GM12874 (cell line): Measurements from ENCODE around the gene RPL28.

Source experiments
- TF ChIP-seq, protein P1 (sequence below): IDR thresholded peaks from 2 replicates; pipeline ENCODE4 v1.5.1; 2011; ENCODE audit warnings: low read depth, mild to moderate bottlenecking, control low read depth, low read length, moderate library complexity; ENCODE audit not compliant: insufficient read depth

The RPL28 gene

DNA sequence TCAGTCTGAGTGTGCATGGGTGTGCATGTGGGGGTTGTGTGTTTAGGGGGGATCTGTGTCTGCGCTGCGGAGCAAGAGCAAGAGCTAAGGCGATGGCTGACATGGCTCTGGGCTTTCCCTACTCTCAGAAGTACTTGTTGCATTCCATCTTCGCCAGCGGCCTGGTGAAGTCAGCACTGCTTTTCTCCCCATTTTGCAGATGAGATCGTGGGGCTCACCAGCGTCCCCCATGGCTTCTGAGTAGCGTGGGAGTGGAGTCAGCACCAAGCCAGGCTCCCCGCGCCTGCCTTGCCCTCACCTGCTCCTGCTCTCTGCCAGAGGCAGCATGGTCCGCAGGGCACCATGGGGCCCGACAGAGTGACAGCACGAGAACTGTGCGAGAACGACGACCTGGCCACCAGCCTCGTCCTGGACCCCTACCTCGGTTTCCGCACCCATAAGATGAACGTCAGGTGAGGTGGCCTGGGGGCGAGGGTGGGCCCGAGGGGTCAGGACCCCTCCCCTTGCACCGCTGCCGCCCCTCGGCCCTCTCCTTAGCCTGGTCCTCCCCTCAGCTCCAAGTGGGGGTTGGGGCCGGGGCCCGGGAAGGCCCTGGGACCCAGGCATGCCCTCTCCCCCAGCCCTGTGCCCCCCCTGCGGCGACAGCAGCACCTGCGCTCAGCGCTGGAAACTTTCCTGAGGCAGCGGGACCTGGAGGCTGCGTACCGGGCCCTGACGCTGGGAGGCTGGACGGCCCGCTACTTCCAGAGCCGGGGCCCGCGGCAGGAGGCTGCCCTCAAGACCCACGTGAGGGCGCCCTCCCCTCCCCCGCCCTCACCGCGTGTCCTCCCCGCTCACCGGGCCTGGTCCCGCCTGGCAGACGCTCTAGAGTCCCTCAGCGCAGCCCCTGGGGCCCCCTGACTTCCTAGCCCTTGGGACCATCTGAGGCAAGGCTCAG lies 43.9 kb upstream of the RPL28 start:
- TF ChIP-seq, protein P1, sequence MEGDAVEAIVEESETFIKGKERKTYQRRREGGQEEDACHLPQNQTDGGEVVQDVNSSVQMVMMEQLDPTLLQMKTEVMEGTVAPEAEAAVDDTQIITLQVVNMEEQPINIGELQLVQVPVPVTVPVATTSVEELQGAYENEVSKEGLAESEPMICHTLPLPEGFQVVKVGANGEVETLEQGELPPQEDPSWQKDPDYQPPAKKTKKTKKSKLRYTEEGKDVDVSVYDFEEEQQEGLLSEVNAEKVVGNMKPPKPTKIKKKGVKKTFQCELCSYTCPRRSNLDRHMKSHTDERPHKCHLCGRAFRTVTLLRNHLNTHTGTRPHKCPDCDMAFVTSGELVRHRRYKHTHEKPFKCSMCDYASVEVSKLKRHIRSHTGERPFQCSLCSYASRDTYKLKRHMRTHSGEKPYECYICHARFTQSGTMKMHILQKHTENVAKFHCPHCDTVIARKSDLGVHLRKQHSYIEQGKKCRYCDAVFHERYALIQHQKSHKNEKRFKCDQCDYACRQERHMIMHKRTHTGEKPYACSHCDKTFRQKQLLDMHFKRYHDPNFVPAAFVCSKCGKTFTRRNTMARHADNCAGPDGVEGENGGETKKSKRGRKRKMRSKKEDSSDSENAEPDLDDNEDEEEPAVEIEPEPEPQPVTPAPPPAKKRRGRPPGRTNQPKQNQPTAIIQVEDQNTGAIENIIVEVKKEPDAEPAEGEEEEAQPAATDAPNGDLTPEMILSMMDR: no peak

DNA sequence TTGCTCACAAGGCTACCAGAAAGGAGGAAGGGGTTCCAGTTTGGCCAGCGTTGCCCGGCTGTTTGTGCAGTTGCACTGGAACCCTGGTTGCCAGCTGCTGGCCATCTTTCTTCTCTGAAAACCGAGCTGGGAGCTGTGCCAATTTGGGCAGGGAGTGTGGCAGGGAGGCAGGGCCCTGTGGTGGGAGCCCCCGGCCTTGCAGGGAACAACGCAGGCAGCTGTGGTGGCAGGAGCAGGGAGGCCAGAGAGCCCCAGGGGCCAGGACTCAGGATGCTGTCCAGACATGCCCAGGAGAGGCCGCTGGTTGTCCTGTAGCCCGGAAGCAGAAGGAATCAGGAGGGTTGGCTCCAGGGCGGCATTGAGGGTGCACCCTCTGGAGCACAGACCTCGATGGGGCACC lies 41.3 kb upstream of the RPL28 start:
- TF ChIP-seq, protein P1: no peak

DNA sequence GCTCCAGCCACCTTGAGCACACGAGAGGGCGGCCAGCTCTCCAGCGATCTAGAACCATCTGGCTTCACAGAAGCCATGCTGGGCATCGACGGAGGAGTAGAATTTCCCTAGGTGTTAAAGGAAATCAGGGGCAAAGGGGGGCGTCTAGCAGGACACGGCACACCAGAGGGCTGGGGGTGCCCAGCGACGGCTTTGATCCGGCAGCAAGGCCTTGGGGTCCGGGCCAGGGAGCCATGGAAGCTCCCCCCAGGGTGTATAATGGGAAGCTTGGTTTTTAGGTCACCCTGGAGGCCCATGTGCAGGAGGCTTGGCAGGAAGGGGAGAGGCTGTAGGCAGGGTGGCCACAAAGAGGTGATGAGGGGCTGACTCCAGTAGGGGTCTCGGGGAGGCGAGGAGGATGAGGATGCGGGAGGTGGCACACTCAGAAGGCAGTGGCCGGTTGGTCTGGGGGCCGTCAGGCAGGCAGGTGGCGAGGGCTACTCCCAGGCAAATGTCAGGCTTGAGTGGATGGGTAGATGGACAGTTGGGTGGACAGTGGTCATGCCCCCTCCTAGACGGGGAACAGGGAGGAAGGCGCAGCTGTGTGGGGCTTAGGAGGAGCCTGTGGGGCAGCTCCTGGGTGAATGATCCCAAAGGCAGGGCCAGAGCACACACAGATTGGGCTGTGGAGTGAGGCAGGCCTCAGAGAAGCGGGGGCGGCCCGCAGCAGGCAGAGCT lies 40.5 kb upstream of the RPL28 start:
- TF ChIP-seq, protein P1: no peak

DNA sequence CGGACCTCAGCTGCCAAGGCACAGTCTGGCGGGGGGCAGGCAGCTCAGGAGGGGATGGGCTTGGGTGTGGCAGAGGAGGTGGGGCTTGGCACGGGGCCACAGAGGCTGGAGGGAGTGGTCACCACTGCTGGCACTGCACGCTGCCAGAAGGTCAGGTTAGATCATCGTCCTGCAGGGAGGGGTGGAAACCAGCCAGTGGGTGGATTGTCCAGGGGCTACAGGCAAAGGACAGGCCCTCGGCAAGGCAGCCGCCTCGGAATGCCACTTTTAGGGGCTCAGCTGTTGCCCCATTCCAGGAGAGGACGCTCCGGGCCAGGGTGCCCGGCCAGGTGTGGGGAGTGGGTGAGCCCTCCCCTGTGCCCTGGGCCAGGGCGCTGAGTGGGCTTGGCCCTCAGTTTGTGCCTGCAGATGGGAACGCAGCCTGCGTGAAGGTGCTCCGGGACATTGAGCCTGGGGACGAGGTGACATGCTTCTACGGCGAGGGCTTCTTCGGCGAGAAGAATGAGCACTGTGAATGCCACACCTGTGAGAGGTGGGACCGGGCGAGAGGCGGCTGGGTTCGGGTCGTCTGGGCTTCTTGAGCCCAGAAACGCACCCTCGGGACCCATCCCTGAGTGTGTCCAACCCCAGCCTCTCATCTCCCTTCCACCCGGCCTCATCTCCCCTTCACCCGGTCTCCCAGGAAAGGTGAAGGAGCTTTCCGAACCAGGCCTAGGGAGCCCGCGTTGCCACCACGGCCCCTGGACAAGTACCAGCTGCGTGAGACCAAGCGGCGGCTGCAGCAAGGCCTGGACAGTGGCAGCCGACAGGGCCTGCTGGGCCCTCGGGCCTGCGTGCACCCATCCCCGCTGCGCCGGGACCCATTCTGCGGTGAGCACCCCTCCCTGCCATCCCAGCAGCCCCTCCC lies 39.7 kb upstream of the RPL28 start:
- TF ChIP-seq, protein P1: no peak

DNA sequence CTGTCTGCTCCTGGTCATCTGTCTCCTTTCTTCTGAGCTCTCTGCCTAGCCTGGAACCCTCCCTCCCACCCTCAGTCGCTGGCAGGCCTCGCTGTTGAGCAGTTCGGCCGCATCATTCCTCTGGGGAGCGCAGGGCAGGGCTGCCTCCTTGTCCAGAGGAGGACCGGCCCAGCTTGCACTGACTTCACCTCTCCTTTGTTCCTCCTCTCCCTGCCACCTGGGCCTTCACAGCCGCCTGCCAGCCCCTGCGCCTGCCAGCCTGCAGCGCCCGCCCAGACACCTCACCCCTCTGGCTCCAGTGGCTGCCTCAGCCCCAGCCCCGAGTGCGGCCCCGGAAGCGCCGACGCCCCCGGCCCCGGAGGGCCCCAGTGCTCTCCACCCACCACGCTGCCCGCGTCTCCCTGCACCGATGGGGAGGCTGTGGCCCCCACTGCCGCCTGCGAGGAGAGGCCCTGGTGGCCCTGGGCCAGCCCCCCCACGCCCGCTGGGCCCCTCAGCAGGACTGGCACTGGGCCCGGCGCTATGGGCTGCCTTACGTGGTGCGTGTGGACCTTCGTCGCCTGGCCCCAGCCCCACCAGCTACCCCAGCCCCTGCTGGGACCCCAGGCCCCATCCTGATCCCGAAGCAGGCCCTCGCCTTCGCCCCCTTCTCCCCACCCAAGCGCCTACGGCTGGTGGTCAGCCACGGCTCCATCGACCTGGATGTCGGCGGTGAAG lies 38.8 kb upstream of the RPL28 start:
- TF ChIP-seq, protein P1: no peak

DNA sequence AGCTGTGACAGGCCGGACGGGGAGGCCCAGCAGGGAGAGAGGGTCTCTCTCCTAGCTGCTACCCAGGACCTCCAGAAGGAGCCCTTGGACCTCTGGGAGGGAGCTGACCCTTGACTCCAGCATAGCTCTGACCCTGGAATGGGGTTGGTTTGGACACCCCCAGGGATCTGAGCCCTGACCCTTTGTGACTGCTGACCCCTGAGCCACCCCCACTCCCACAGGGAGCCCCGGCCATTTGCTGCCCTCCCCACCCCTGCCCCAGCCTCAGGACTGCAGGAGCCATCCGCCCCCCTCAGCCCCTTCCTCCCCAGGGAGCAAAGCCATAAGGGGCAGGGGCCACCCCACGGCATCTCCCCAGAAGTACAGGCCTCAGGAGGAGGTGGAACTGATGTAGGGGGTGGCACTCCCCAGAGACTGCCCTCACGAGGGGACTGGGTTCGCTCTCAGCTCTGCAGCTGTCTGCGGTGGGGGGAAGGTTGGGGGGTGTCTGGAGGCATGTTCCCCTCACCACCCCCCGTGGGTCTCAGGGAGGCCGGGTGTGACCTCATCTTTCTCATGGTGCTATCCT lies 38.2 kb upstream of the RPL28 start:
- TF ChIP-seq, protein P1: no peak
